GM19240 (cell line): Measurements from ENCODE around the gene SMYD2.

Source experiments
- DNase-seq: peaks from one replicate; pipeline ENCODE4 v3.0.0; 2011; ENCODE audit warnings: low spot score; ENCODE audit not compliant: insufficient read length

SMYD2 gene

DNA sequence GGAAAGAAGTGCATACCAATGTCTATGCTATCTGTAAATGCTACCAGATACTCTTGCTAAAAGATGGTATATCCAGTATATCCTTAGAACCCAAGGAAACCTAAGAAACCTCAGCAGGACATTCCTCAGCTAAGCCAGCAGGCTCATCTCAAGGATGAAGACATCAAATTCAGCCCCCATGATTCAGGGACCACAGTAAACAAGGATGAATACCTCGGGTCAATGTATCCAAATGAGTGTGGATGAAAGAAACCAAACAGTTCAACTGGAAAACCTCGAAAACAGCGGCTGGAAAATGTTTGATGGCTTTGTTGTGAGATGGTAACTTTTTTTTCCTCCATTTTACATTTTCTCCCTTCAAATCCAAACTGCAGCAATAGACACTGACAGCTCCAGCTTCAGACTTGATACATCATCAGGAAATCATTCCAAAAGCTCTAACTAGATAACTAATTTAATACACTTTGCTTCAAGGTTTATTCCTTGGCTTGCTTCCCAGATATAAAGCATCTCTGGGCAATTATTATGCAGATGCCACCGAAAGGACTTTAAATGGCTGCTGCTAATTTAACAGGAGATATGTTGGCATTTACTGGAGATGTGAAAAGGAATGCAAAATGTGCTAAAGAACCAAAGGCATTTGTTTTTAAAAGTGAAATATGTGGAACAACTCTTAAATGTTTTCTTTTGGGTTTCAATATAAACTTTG is 73.6 kb downstream of the SMYD2 start:
- no peak for DNase-seq

DNA sequence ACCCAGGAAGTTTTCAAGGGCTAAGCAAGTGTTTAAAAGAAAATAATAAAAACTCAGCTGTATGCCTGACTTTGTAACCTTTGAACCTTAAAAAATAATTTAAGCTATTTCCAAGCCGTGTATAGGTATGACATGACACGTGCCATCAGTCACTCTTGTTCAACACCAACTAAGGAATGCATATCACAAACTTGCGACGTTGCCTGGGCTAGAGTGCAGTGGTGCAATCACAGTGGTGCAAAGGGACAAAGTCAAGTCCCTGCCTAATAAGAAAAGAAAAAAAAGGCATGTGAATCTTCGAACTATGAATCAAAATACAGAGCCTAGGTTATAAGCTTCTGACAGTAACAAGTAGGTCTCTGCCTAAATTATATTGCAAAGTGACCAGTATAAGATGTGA is 79.2 kb downstream of the SMYD2 start:
- DNase-seq = no peak

DNA sequence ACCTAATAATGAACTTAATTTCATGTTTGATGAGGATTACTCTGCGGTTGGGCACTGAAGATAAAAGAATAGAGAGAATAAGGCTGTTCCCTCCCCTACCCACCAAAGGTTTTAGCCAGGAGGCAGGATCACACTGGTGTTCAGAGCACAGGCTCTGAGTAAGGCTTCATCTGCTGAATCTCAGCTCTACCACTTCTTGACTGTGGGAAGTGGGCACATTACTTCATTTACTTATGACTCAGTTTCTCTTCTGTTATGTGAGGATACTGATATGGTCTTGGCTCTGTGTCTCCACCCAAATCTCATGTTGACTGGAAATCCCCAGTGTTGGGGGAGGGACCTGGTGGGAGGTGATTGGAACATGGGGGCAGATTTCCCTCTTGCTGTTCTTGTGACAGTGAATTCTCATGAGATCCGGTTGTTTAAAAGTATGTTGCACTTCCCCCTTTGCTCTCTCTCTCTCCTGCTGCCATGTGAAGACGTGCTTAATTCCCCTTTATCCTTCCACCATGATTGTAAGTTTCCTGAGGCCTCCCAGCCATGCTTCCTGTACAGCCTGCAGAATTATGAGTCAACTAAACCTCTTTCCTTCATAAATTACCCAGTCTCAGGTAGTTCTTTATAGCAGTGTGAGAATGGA is 79.7 kb downstream of the SMYD2 start:
- DNase-seq = no peak

DNA sequence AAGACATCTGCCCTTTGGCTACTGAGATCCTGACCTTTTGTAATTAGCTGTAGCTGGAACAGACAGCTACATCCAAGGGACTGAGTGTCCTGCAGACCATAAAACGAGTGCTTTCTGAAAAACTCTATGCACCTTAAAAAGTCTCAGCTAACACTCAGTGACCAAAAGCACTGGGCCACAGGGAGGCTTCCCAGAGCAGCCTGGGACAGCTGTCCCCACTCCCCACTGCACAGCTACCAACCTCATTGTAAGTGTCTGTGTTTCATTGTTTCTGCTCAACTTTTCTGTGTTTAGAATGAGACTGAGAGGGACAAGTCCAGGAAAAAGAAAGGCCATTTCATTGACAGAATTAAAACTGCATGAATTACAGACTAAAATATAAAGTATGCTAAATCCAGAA is 80.7 kb downstream of the SMYD2 start:
- DNase-seq = no peak

DNA sequence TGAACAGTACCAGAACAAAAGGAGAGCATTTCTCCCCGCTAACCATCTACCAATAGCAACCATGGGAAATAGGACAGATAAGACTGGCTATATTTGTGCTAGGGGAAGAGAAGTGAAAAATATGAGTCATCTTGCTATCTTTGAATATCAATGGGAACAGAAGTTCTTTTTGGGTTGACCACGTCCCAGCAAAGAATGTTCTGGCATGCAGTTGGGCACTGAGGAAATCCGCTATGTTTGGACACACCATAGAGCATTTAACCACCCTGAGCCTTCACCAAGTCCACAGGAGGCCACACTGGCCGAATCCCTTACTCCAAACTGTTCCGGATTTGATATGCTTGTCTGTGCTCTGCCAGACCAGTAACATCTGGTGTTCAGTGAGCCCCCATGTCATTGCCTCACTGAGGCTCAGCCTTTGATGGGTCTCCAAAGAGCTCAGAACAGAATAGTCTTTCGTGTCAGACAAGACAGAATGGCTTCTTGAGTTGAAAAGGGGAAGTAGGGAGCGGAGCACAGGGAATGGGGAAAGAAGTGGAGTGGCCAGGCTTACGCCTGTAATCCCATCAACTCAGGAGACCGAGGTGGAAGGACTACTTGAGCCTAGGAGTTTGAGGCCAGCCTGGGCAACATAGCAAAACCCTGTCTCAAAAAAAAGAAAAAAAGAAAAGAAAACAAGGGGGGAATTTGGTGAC is 81.4 kb downstream of the SMYD2 start:
- DNase-seq = no peak

DNA sequence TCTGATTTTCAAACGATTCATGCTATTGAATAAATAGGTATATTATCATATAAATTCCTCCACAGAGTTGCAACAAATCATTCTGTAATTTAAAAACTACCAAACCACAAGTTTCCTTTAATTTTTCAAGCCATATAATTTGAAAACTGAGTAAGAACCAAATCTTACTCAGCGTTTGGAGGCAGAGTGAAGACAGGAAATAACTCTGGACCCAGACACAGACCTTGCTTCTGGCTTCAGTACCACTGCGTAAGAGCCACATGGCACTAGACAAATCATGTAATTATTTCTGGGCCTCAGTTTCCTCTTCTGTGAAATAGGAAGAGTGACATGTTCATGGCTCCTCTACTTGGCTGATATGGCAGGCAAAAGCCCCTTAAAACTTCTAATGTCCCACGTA is 82.4 kb downstream of the SMYD2 start:
- no peak for DNase-seq

DNA sequence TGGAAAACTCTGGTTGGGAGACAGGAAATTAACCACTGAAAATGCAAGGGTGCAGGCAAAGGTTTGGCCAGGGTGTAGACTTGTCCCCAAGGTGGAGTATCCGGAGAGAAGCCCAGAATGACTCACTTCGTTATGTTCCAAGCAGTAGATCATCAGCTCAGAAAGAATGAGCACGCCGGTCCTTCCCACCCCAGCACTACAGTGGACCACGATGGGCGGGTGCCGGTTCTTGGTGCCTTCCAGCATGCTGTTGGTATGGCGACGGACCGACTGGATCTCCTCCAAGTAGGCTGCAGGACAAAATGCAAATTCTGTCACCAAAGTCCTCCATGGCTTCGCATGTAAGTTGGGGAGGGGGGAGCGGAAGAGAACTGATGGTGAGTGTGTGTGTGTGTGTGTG is 83.4 kb downstream of the SMYD2 start:
- no peak for DNase-seq

DNA sequence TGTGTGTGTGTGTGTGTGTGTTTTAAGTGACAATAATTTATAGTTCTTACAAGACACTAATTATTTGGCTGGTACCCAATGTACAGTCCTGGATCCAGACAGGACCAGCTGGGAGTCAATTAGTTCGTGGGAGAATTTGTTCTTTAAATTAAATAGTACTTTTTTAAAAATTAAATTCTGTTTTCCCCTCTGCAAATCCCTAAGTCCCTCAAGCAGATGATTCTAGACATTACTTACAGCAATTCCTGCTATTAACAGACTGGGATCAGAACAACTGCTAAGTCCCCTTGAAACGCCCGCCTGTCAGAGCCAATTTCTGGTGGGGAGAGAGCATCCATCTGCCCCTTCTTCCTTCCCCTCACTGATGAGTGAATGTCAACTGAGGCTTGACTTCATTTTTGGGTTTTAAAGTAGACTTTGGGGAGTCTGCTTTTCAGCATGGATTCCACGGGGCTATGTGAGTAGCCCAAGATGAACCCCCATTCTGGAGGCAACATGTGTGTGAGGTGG is 83.9 kb downstream of the SMYD2 start:
- DNase-seq = no peak

DNA sequence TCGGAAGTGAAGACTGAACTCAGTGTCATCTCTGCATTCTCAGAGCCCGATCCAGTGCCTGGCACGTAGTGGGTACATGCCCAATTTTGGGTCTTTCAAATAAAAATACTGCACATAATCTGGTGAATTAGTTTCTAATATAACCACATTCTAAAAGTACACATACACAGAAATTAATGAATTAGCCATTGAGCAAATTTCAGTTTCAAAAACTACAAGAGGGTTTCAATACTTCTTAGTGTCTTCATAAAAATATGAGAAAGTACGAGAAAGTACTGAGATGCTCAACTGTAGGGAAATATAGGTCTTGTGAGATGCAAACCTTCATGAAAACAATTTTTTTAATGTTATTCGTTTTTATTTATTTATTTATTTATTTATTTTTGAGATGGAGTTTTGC is 86.9 kb downstream of the SMYD2 start:
- no peak for DNase-seq

DNA sequence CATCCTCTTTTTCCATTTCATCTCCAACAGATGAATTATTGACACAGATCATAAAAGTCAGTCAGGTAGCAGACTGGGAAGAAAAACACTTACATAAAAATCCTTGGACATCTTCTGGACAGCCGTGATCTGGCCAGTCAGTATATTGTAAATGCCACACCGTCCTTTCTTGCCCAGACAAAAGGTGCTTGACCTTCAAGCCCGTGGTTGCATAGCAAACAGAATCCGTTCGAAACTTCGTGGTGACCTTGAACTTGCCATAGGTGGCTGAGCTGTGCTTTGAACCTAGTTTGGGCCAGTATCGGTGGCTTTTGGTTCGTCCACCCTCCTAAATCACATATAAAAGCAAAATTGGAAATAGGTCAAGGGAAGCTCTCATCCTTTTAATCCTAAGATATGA is 88.4 kb downstream of the SMYD2 start:
- DNase-seq = no peak

DNA sequence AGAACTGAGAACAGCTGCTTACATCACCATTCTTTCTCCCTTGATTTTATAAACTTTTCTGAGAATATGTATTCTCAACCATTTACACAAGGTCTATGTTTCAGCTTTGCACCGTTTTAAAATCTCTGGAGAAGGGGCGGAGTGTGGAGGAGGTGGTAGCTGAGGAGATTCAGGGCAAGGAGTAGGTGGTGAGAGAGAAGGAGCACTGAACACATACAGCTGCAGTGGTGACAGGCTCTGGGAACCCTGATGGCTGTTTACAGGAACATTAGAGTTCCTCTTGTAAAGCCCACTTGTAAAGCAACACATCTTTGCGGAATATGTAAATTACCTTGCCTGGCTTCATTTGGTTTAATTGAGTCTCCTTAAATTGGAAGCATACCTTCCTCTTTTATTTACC is 89.7 kb downstream of the SMYD2 start:
- DNase-seq = no peak

DNA sequence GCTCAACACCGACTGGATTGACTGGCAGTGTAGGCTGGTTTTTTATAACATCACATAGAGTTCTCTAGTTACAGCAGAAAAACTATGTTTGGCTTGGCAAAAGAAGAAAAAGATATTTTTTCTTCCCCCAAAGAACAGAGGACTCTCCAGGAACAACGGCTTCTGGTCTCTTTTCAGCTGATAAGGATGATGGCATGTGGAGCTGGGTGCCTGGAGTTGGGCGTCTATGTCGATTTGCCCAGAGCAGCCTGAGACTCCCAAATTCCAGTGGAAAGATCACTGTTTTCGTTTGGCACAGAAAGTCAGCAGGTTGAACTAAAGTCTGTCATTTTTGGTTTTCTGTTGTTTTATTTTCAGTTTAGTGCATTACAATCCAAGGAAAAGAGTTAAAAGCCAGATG is 91.1 kb downstream of the SMYD2 start:
- no peak for DNase-seq

DNA sequence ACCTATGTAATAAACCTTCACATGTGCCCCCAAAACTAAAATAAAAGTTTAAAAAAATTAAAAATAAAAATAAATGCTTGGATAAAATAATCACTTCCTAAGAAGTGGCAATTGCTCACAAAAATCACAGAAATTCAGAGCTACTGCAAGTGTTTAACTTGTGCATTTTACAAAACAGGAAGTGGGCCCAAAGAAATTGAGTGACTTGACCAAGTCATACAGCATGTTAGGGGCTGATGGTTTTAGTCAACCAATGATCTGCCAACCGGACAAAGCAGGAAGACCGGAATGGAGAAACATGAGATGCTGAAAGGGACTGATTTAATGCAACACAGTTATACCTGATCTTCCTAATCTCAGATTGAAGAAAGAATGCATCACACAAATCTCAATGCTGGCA is 96.5 kb downstream of the SMYD2 start:
- no peak for DNase-seq

DNA sequence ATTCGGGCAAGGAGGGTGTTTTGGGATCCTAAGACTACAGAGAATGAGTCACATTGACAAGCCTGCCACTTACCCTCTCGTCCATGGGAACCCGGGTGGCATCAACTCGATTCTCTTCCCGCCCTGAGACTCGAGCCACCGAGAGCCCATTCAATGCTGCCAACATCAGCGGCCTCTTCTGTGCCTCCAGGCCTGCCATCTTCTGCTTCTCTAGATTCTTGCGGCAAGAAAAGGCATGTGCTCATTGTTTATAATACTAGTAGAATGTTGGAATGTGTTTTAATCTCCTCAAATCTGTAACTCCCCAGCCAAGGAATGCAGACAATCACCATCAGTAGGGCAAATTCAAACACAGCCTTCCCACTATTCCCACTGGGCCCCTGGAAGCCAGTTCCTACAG is 96.9 kb downstream of the SMYD2 start:
- DNase-seq = no peak

DNA sequence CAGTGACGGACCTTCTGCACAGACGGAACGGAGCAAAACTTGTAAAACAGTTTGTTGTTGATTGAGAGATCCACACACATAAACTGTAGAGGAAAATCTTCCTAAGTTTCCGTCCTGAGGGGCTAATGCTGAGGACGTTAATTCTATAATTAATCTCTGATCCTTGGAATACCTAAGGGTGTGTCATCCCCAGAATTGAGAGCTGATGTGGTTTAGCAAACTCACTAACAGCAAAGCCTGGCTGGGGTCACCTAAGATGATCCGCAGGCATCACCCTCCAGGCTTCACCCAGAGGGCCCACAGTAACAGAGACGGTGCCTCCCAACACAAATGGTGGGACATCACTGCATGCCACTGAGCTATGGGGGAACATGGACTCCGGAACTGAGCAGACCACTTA is 97.5 kb downstream of the SMYD2 start:
- no peak for DNase-seq

DNA sequence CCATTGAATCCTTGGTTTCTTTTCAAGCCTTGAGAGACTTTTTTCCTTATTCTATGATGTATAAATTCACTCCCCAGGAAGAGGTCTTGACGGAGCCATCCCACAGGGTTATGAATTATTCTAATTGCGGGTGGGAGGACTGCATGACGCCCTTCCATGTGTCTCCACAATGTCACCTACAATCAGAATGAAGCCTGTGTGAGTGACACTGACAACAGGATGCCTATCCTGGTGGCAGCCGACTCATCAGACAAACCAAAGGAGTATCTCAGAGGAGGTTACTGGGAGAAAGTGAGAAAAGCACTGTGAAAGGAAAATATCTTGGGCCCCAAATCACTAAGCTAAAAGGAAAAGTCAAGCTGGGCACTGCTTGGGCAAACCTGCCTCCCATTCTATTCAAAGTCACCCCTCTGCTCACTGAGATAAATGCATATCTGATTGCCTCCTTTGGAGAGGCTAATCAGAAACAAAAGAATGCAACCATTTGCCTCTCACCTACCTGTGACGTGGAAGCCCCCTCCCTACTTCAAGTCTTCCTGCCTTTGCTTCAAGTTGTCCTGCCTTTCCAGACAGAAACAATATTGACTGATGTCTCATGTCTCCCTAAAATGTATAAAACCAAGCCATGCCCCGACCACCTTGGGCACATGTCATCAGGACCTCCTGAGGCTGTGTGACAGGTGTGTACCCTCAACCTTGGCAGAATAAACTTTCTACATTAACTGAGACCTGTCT is 98.4 kb downstream of the SMYD2 start:
- no peak for DNase-seq

DNA sequence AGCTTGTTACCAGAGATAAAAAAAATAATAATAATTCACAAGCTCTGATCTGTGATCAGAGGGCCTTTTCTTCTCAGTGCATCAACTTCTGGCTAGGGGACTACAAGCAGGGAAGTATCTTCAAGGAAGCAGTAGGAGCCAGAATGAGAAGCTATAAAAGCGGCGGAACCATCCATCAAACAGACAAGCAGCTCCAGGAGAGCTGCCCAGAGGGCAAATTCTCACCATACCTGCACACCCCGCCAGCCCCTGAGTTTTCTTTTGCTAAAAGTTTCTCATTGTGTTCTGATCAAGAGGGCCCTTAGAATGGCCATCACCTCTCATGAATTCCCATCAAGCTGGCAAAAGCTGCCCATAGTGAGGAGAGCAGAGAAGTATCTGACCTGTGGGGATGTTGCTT is 99.4 kb downstream of the SMYD2 start:
- DNase-seq = no peak

DNA sequence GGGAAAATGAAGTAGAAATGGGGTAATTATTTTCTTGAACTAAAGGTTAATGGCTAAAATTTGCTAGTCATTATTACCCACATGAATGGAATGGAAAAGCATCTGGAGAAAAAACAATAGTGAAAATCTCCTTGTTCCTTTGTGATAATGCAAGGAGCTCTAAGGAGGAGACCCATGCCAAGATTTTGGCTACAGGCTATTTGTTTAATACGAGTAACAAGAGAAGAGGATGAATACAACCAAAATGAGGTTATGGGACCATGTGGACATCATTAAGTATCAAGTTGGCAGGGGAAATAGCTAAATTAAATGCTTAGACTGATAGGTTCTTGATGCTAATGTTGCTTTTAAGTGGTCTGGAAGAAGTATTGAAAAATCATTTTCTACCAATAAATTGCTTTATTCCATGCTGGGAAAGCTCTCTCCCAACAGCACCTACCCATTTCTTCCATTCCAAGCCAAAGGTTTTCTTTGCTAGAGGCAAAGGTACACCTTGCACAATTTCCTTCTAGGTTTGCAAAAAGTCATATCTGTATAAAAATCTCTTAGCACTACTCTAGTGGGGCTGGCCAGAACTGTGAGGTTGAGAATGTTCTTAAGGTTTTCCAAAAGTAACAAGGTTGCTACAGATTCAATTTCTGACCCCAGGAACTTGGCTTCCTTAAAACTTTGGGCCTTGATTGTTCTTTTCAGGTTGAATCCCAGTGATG is 100.2 kb downstream of the SMYD2 start:
- no peak for DNase-seq

DNA sequence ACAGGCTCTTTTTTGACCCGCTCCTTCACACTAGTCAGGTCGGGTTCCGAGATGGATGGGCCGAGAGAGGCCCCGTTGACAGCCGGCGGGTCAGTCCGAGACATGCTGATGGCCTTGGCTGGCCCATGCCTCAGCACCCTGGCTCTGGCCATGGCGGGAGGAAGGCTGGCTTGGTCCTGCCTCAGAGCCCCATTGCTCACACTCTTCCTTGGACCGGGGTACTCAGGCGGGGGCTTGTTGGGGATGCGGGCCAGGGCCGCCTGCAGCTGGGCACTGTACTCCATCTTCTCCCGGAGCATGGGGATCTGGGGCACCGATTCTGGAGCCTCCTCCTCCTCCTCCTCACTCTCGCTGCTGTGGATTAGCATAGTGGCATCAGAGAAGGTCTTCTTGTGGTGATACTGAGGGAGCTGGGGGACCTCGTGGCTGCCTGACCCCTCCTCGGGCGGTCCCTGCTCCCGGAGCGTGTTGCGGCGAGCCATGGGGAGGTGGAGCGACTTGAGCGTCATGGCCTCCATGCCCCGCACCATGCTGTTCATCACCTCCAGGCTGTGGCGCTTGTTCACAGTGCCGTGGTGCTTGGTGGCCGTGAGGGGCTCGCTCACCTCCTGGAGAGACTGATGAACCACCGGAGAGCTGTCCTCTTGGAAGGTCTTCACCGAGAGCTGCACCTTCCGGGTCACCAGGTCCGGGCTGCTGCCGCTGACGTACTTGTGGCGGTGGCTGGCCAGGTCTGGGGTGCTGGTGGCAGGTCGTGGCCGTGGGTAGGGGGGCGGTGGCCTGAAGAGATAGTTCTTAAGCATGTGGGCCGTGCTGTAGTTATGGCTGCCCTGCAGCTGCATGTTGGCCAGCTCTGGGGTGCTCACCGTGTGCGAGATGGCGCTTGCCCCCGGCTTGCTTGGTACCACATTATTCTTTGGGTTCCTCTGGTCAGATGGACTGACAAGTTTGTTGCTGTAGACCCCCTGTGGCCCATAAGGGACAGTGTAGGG is 102.7 kb downstream of the SMYD2 start:
- no peak for DNase-seq
